ENCODE measurements around the gene LCOR. TPM values are rescaled to one million over a fixed set of nuclear protein-coding genes. Genes with fewer than 3 reads are reported as not detected.

The LCOR gene
- total and polyA plus RNA-seq, 2 of the 13 experiments (the other 11 are each of a cell fraction or from before 2014, with no cell fraction given): 12.4 to 23.7 TPM

DNA sequence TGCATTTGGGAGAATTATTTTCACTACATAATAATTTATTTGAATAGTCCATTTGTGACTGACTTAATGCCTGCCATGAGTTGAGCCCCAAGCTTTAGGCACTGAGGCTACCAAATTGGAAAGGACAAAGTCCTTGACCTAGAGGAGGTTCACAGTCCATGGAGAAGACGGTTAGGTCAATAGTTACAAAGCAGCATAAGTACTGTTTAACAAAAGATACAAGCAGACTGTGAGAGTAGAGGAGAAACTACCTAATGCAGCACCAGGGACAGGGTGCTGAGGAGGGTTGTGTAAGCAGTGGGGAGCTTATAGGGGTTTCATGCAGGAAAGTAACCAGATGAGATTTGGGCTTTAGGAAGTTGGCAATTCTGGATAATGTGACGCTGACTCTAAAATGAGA, 139.2 kb downstream of the LCOR start (continued):
- TF ChIP-seq FOSL2 (CRISPR knock-in tag; IDR thresholded peaks at IDR 0.05) (peak; percentile 19; the same call in 1 of the 2 replicates), AHDC1 (CRISPR knock-in tag; IDR thresholded peaks at IDR 0.05; ENCODE audit: borderline replicate concordance) (peak; percentile 86; the same call in 1 of the 2 replicates), YEATS4 (CRISPR knock-in tag; IDR thresholded peaks at IDR 0.05; ENCODE audit: borderline replicate concordance) (no peak), JUNB (CRISPR knock-in tag; IDR thresholded peaks at IDR 0.05; ENCODE audit: borderline replicate concordance) (no peak), TRIM24 (CRISPR knock-in tag; IDR thresholded peaks at IDR 0.05) (no peak), FOXA3 (CRISPR knock-in tag; IDR thresholded peaks at IDR 0.05) (peak; percentile 78), ELF3 (CRISPR knock-in tag; IDR thresholded peaks at IDR 0.05) (no peak), ZNF614 (CRISPR knock-in tag; IDR thresholded peaks at IDR 0.05; ENCODE audit: borderline replicate concordance) (peak; percentile 39; the same call in 1 of the 2 replicates), JUN (CRISPR knock-in tag; IDR thresholded peaks at IDR 0.05) (no peak), MTERF4 (CRISPR knock-in tag; IDR thresholded peaks at IDR 0.05) (no peak), REL (CRISPR knock-in tag; conservative IDR thresholded peaks at IDR 0.05) (no peak), MAF1 (CRISPR knock-in tag; IDR thresholded peaks at IDR 0.05; ENCODE audit: borderline replicate concordance) (no peak), GFI1 (CRISPR knock-in tag; IDR thresholded peaks at IDR 0.05; ENCODE audit: borderline replicate concordance) (no peak), RAD21 (CRISPR knock-in tag; IDR thresholded peaks at IDR 0.05) (no peak), NR2F6 (IDR thresholded peaks at IDR 0.05) (peak; percentile 72), NR2F6 (CRISPR knock-in tag; IDR thresholded peaks at IDR 0.05) (peak; percentile 89), ZNF503 (CRISPR knock-in tag; IDR thresholded peaks at IDR 0.05) (peak; percentile 27; the same call in 1 of the 2 replicates), ZNF207 (IDR thresholded peaks at IDR 0.05; ENCODE audit: borderline replicate concordance) (no peak), XBP1 (CRISPR knock-in tag; IDR thresholded peaks at IDR 0.05) (no peak)
- TF ChIP-seq, protein P1, sequence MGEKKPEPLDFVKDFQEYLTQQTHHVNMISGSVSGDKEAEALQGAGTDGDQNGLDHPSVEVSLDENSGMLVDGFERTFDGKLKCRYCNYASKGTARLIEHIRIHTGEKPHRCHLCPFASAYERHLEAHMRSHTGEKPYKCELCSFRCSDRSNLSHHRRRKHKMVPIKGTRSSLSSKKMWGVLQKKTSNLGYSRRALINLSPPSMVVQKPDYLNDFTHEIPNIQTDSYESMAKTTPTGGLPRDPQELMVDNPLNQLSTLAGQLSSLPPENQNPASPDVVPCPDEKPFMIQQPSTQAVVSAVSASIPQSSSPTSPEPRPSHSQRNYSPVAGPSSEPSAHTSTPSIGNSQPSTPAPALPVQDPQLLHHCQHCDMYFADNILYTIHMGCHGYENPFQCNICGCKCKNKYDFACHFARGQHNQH (CRISPR knock-in tag; IDR thresholded peaks at IDR 0.05): peak; percentile 31; the same call in 1 of the 2 replicates
- TF ChIP-seq, protein P2, sequence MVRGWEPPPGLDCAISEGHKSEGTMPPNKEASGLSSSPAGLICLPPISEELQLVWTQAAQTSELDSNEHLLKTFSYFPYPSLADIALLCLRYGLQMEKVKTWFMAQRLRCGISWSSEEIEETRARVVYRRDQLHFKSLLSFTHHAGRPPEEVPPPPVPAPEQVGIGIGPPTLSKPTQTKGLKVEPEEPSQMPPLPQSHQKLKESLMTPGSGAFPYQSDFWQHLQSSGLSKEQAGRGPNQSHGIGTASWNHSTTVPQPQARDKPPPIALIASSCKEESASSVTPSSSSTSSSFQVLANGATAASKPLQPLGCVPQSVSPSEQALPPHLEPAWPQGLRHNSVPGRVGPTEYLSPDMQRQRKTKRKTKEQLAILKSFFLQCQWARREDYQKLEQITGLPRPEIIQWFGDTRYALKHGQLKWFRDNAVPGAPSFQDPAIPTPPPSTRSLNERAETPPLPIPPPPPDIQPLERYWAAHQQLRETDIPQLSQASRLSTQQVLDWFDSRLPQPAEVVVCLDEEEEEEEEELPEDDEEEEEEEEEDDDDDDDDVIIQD (CRISPR knock-in tag; IDR thresholded peaks at IDR 0.05; ENCODE audit: low read depth): peak; percentile 79; the same call in 1 of the 2 replicates
